GM13977 (cell line): Measurements from ENCODE around the gene PADI4.

ENCODE experiments used
- DNase-seq: peaks from one replicate; pipeline ENCODE4 v3.0.0; 2012; ENCODE audit warnings: low spot score
- in situ Hi-C: fragments of 300-500 bp; cut with MboI; formaldehyde crosslinking; loops from one replicate; pipeline ENCODE4 v1.12.0; 2022; ENCODE audit warnings: low sequenced_read_pairs, low pct_unique_long_range_greater_than_20kb, mixed read lengths, inconsistent platforms; ENCODE audit not compliant: unreplicated experiment
- TF ChIP-seq, protein P1 (sequence below): IDR thresholded peaks from 2 replicates; pipeline ENCODE4 v1.5.1; 2012; ENCODE audit warnings: mild to moderate bottlenecking, control low read depth; ENCODE audit not compliant: insufficient read depth; ENCODE audit errors: extremely low read depth, missing control alignments

Gene PADI4

DNA sequence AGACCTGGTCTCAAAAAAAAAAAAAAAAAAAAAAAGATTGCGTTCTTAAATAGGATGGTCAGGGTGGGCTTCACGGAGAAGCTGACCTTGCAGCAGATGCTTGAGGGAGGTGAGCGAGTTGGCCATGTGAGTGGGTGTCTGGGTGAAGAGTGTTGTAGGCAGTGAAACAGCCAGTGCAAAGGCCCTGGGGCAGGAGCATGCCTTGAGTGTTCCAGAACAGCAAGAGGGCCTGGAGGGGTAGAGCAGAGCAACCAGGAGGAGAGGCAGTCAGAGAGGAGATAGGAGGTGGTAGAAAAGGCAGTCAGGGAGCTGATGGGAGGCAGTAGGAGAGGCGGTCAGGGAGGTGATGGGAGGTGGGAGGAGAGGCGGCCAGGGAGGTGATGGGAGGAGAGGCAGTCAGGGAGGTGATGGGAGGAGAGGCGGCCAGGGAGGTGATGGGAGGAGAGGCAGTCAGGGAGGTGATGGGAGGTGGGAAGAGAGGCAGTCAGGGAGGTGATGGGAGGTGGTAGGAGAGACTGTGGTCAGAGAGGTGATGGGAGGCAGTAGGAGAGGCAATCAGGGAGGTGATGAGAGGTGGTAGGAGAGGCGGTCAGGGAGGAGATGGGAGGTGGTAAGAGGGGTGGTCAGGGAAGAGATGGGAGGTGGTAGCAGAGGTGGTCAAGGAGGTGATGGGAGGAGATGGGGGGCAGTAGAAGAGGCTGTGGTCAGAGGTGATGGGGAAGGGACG, 43.8 kb downstream of the PADI4 start:
- no peak for DNase-seq
- in situ Hi-C loops, result no loop called here
- TF ChIP-seq, protein P1, sequence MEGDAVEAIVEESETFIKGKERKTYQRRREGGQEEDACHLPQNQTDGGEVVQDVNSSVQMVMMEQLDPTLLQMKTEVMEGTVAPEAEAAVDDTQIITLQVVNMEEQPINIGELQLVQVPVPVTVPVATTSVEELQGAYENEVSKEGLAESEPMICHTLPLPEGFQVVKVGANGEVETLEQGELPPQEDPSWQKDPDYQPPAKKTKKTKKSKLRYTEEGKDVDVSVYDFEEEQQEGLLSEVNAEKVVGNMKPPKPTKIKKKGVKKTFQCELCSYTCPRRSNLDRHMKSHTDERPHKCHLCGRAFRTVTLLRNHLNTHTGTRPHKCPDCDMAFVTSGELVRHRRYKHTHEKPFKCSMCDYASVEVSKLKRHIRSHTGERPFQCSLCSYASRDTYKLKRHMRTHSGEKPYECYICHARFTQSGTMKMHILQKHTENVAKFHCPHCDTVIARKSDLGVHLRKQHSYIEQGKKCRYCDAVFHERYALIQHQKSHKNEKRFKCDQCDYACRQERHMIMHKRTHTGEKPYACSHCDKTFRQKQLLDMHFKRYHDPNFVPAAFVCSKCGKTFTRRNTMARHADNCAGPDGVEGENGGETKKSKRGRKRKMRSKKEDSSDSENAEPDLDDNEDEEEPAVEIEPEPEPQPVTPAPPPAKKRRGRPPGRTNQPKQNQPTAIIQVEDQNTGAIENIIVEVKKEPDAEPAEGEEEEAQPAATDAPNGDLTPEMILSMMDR, result no peak

DNA sequence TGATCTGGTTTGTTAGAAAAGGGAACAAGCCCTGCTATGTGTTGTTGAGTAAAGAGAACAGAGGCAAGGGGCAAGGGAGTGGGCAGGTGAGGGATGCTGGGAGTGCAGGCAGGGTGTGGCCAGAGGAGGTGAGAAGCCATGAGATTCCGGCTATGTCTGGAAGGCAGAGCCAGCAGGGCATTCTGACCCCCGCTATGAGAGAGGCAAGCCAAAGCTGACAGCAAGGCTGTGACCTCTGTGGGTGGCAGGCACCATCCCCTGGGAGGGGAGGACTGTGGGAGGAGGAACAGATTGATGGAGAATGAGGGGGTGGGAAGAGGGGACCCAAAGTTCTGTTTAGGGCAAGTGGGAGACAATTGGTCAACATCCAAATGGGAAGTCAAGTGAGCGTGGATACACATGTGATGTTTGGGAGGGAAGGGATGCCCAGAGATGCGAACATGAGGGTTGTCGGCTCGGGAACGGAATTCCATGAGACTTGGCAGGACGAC, 44.5 kb downstream of the PADI4 start:
- no peak for DNase-seq
- TF ChIP-seq, protein P1, result no peak
- in situ Hi-C loops, result no loop called here

- in situ Hi-C loops, result no loop called here
- TF ChIP-seq, protein P1, result no peak
- DNase-seq, result no peak
Measured at GRCh38 chr1:17355898-17356297, 47.9 kb downstream of the PADI4 start.

DNA sequence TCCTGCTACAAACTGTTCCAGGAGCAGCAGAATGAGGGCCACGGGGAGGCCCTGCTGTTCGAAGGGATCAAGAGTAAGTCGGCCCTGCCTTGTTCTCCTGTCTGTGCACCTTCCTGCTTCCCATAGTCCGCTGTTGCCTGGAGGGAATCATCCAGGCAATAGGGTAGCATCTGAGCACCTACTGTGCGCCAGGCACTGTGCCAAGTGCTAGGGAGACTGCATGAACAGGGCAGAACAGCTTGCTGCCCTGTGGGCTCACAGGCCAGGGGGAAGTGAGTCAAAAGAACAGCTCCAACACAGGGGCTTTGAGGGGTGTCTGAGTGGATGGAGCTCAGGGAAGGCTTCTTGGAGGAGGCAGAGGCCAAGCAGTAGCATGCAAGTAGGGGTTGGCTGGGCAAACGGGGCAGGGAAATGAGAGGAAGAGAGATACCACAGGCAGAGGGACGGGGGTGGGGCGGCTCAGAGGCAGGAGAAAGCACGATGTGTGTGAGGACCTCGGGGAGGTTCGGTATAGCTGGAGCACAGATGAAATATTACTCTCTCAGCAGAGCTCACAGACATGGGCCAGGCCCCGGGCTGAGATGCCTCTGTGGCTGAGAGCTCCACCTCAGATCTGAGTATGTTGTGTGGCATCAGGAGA, 48.5 kb downstream of the PADI4 start:
- TF ChIP-seq, protein P1, result no peak
- in situ Hi-C loops, result no loop called here

DNA sequence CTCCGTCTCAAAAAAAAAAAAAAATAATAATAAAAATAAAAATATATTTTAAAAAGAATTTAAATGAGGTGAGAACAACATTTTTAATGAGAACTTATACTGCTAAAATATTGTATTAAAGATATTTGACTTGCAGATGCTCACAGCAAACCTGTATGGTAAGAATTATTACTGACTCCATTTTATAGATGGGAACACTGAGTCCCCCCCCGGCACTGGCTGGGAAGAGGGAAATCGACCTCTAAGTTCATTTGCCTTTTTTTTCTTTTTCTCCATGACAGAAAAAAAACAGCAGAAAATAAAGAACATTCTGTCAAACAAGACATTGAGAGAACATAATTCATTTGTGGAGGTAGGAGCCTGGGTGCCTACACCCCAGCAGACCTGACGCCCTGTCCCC, 50.6 kb downstream of the PADI4 start:
- in situ Hi-C loops, result no loop called here
- TF ChIP-seq, protein P1, result no peak
- no peak for DNase-seq

More for the DNA sequence above, 48.5 kb downstream of the PADI4 start:
- no peak for DNase-seq

- in situ Hi-C loops, result no loop called here
- no peak for DNase-seq
- TF ChIP-seq, protein P1, result no peak
Measured at GRCh38 chr1:17359031-17359430, 51.0 kb downstream of the PADI4 start.
